DND-41 (cell line): ENCODE measurements around the gene LRRC40.

Experiments
- CTCF ChIP-seq: IDR thresholded peaks from 2 replicates; pipeline ENCODE4 v1.5.1; 2012; ENCODE audit warnings: borderline replicate concordance, low read length, moderate library complexity, mild to moderate bottlenecking; ENCODE audit not compliant: poor library complexity, severe bottlenecking; ENCODE audit errors: extremely low read depth
- EZH2 ChIP-seq: IDR thresholded peaks from 3 replicates; pipeline ENCODE4 v1.6.1; 2012; ENCODE audit warnings: borderline replicate concordance, low read depth, mild to moderate bottlenecking, moderate library complexity, low read length, inconsistent platforms; ENCODE audit not compliant: severe bottlenecking

GRCh38 chr1:70204139-70204538 is 1.2 kb downstream of the LRRC40 start:
- TF ChIP-seq CTCF, result no peak
- TF ChIP-seq EZH2, result no peak
